ENCODE data around the gene KHDC3L.
A peak's percentile ranks its signal among the peaks of the same experiment; 100 is the strongest.

The KHDC3L gene

GRCh38 chr6:73362358-73362757, at the start of gene KHDC3L:
TSS of gene KHDC3L (plus strand) at chr6:73362658. CDS start at chr6:73362730, 72 bp downstream.
- no peak for DNase-seq

GRCh38 chr6:73314577-73315492, 47.6 kb upstream of the KHDC3L start:
- DNase-seq, result no peak

- DNase-seq, result no peak
These were observed 39.1 kb upstream of the KHDC3L start for GRCh38 chr6:73323323-73323722.

- no peak for DNase-seq
These were observed 36.8 kb upstream of the KHDC3L start for GRCh38 chr6:73325656-73326055.

GRCh38 chr6:73328790-73329189, 33.7 kb upstream of the KHDC3L start:
- no peak for DNase-seq

- no peak for DNase-seq
These were observed 33.3 kb upstream of the KHDC3L start for GRCh38 chr6:73329201-73329600.

GRCh38 chr6:73339340-73339739, 23.1 kb upstream of the KHDC3L start:
- no peak for DNase-seq

- DNase-seq, result no peak
These were observed 22.4 kb upstream of the KHDC3L start for GRCh38 chr6:73340048-73340447.

- DNase-seq, result no peak
These were observed 21.1 kb upstream of the KHDC3L start for GRCh38 chr6:73341335-73341734.

GRCh38 chr6:73342174-73342573, 20.3 kb upstream of the KHDC3L start:
- DNase-seq, result no peak

- DNase-seq, result no peak
These were observed 19.3 kb upstream of the KHDC3L start for GRCh38 chr6:73343164-73343563.

- DNase-seq, result no peak
These were observed 13.8 kb upstream of the KHDC3L start for GRCh38 chr6:73348550-73349204.

- no peak for DNase-seq
These were observed 13.1 kb upstream of the KHDC3L start for GRCh38 chr6:73349311-73349710.

GRCh38 chr6:73353636-73354593, 8.5 kb upstream of the KHDC3L start, which contains the start of gene DPPA5:
TSS of gene DPPA5 (minus strand) at chr6:73354276. CDS start at chr6:73354225, 51 bp downstream.
- no peak for DNase-seq

GRCh38 chr6:73362869-73363536, 545 bp downstream of the KHDC3L start:
- DNase-seq, result no peak

GRCh38 chr6:73363537-73363875, 1.0 kb downstream of the KHDC3L start:
- DNase-seq, result no peak

- no peak for DNase-seq
These were observed 1.7 kb downstream of the KHDC3L start for GRCh38 chr6:73364121-73364520.

- DNase-seq, result no peak
These were observed 2.1 kb downstream of the KHDC3L start for GRCh38 chr6:73364549-73364948.

GRCh38 chr6:73367761-73368355, 5.4 kb downstream of the KHDC3L start:
- DNase-seq, result peak in 2 of 14 donors; percentile 4 to 73

GRCh38 chr6:73368675-73369074, 6.2 kb downstream of the KHDC3L start:
- DNase-seq, result no peak

GRCh38 chr6:73369157-73369556, 6.7 kb downstream of the KHDC3L start:
- no peak for DNase-seq

- DNase-seq, result no peak
These were observed 7.1 kb downstream of the KHDC3L start, which contains the start of gene OOEP for GRCh38 chr6:73369563-73369962. TSS of gene OOEP (minus strand) at chr6:73369897. CDS start at chr6:73369792, 105 bp downstream.
